Prostate gland (tissue), 2 donors: ENCODE results near the gene FOLR1.

Experiments used
- CTCF ChIP-seq, 4 experiments: fragments of 200-600 bp in 2 of 4; fragments of 450-650 bp in 2 of 4; sonication (generic) in 2 of 4; IDR thresholded peaks; 1 replicate in 3 of 4; 2 replicates in 1 of 4; pipeline ENCODE4 v1.5.1; 2016 to 2019; ENCODE audit warnings: antibody characterized with exemption in 4 of 4, mild to moderate bottlenecking in 2 of 4, moderate library complexity in 2 of 4
- POLR2A ChIP-seq: fragments of 450-650 bp; IDR thresholded peaks from one replicate; pipeline ENCODE4 v1.6.1; 2016; ENCODE audit warnings: antibody characterized with exemption, mild to moderate bottlenecking

- TF ChIP-seq CTCF (IDR thresholded peaks at IDR 0.05) (no peak), POLR2A (no peak)
Observed at GRCh38 chr11:72240461-72241290, 48.7 kb downstream of the FOLR1 start.
